Measurements from ENCODE around the gene ANO3. TPM values are rescaled to one million over a fixed set of nuclear protein-coding genes. Genes with fewer than 3 reads are reported as not detected.

ANO3 gene
- total RNA-seq, 2 experiments from 2014 or later: not detected

GRCh38 chr11:26473216-26474194, 141.6 kb downstream of the ANO3 start:
- Mint-ChIP-seq H3K36me3 (ENCODE audit: low read depth) (no peaks in the 10 kb centered on the region), H3K4me3 (no peak overlapping the region), H3K27me3 (ENCODE audit: low read depth) (no peaks in the 10 kb centered on the region), H3K4me1 (ENCODE audit: low read depth) (no peaks in the 10 kb centered on the region), H3K27ac (no peak overlapping the region), H3K9me3 (peaks cover 1% of the 10 kb centered on the region)
- no peak for DNase-seq
- CTCF ChIA-PET: no interaction called here
- intact Hi-C loops (cut with micrococcal nuclease): no loop called here

GRCh38 chr11:26474401-26474800, 142.5 kb downstream of the ANO3 start:
- intact Hi-C loops (cut with micrococcal nuclease): no loop called here
- H3K27me3 Mint-ChIP-seq (ENCODE audit: low read depth): no peaks in the 10 kb centered on the region
- H3K4me3 Mint-ChIP-seq: no peak overlapping the region
- CTCF ChIA-PET: no interaction called here
- H3K4me1 Mint-ChIP-seq (ENCODE audit: low read depth): no peaks in the 10 kb centered on the region
- no peak for DNase-seq
- H3K9me3 Mint-ChIP-seq: peaks cover 1% of the 10 kb centered on the region
- no peaks in the 10 kb centered on the region for H3K36me3 Mint-ChIP-seq (ENCODE audit: low read depth)
- no peak overlapping the region for H3K27ac Mint-ChIP-seq

DNA sequence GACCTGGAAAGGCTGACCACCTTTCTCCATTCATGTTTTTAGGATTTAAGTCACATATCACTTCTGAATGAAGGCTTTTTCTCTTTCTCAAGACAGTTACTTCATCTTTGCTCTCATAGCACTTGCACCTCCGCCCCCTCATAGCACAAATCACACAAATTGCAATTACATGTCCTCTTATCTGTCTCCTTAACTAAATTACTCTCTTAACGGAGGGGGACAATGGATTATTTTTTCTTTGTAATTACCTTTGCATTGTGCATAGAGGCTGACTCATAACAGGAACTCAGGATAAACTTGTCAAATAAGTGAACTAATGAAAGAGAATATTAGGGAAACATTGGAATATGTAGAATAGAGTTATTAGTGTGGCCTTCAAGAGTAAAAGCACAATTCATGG, 145.5 kb downstream of the ANO3 start:
- intact Hi-C loops (cut with micrococcal nuclease): no loop called here
- H3K36me3 Mint-ChIP-seq (ENCODE audit: low read depth): no peaks in the 10 kb centered on the region
- no peak for DNase-seq
- no peaks in the 10 kb centered on the region for H3K27me3 Mint-ChIP-seq (ENCODE audit: low read depth)
- no peak overlapping the region for H3K4me3 Mint-ChIP-seq
- H3K4me1 Mint-ChIP-seq (ENCODE audit: low read depth): no peaks in the 10 kb centered on the region
- CTCF ChIA-PET: no interaction called here
- H3K27ac Mint-ChIP-seq: no peak overlapping the region
- H3K9me3 Mint-ChIP-seq: peaks cover 2% of the 10 kb centered on the region

- H3K36me3 Mint-ChIP-seq (ENCODE audit: low read depth): no peaks in the 10 kb centered on the region
- DNase-seq: no peak
- H3K4me1 Mint-ChIP-seq (ENCODE audit: low read depth): no peaks in the 10 kb centered on the region
- H3K27me3 Mint-ChIP-seq (ENCODE audit: low read depth): no peaks in the 10 kb centered on the region
- CTCF ChIA-PET: no interaction called here
- intact Hi-C loops (cut with micrococcal nuclease): no loop called here
- peaks cover 6% of the 10 kb centered on the region for H3K9me3 Mint-ChIP-seq
- H3K4me3 Mint-ChIP-seq: no peak overlapping the region
- H3K27ac Mint-ChIP-seq: no peak overlapping the region
Observed at GRCh38 chr11:26478710-26479109, 146.8 kb downstream of the ANO3 start.

DNA sequence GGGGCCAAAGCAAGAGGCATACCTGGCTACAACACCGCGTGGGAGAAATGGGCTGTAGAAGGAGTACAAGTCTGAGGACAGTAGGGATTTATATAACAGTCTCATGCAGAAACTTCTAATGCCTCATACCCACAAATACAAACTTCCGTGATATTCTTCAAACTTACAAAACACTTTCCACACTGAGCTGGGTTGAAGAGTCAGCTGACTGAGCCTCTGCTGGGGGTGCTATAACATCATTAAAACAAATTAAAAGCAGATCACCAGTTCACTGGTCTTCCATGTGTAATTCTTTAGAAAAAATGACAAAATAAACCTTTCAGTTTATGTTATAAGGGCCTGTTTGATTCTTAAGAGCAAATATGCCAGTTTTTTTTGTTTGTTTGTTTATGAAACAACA, 148.1 kb downstream of the ANO3 start:
- H3K27ac Mint-ChIP-seq: no peak overlapping the region
- no peak overlapping the region for H3K4me3 Mint-ChIP-seq
- H3K27me3 Mint-ChIP-seq (ENCODE audit: low read depth): no peaks in the 10 kb centered on the region
- H3K9me3 Mint-ChIP-seq: peaks cover 6% of the 10 kb centered on the region
- CTCF ChIA-PET: no interaction called here
- intact Hi-C loops (cut with micrococcal nuclease): no loop called here
- H3K36me3 Mint-ChIP-seq (ENCODE audit: low read depth): no peaks in the 10 kb centered on the region
- no peaks in the 10 kb centered on the region for H3K4me1 Mint-ChIP-seq (ENCODE audit: low read depth)
- no peak for DNase-seq

DNA sequence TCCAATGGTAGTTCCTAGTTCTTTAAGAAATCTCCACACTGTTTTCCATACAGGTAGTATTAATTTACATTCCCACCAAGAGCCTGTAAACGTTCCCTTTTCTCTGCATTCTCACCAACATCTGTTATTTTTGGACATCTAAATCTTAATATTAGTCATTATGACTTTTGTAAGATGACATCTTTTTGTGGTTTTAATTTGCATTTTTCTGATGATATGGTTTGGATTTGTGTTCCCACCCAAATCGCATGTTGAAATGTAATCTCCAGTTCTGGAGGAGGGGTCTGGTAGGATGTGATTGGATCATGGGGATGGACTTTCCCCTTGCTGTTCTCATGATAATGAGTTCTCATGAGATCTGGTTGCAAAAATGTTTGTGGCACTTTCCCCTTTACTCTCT, 151.2 kb downstream of the ANO3 start:
- DNase-seq: no peak
- Mint-ChIP-seq H3K27me3 (ENCODE audit: low read depth) (no peaks in the 10 kb centered on the region), H3K4me3 (no peak overlapping the region), H3K27ac (no peak overlapping the region), H3K4me1 (ENCODE audit: low read depth) (no peaks in the 10 kb centered on the region), H3K36me3 (ENCODE audit: low read depth) (no peaks in the 10 kb centered on the region), H3K9me3 (peaks cover 8% of the 10 kb centered on the region)
- CTCF ChIA-PET: no interaction called here
- intact Hi-C loops (cut with micrococcal nuclease): no loop called here

DNA sequence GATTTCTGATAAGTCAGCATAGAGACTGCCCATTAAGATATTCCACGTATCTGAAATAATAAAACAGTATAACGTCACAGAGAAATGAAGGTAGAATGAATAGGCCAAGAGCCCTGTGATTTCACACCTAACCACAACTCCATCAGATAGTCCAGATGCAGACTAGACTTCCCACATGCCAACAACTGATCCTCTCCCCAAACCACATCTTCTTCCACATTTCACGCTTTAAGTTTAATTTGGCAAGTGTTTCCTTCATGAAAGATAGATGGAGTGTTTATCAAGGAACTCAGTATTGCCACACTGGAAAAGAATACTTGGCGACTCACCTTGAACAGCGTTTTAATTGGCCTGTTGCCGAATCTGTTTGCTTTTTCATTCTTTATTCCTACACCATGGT, 158.6 kb downstream of the ANO3 start:
- no peak overlapping the region for H3K4me3 Mint-ChIP-seq
- H3K36me3 Mint-ChIP-seq (ENCODE audit: low read depth): no peaks in the 10 kb centered on the region
- no peaks in the 10 kb centered on the region for H3K27me3 Mint-ChIP-seq (ENCODE audit: low read depth)
- H3K27ac Mint-ChIP-seq: no peak overlapping the region
- intact Hi-C loops (cut with micrococcal nuclease): no loop called here
- no peak for DNase-seq
- H3K4me1 Mint-ChIP-seq (ENCODE audit: low read depth): no peaks in the 10 kb centered on the region
- H3K9me3 Mint-ChIP-seq: peaks cover 14% of the 10 kb centered on the region
- CTCF ChIA-PET: no interaction called here

DNA sequence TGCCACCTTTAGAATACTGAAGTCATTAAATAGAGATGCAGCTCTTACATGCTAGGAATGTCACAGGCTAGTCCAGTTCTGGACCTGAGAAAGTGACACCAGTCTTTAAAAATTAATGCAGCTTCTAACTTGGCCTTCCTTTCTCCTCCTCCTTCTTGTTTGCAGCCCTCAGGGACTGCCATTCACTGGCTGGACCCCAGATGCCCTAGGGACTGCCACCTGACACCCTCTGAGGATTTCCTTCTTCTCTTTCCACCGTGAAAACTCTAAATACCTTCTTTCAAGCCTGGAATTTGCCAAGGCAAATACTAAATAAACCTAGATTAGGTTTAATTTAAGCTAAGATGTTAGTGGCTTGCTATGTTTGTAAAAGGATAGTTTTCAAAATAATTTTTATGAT, 161.7 kb downstream of the ANO3 start:
- DNase-seq: no peak
- no peak overlapping the region for H3K4me3 Mint-ChIP-seq
- CTCF ChIA-PET: no interaction called here
- peaks cover 10% of the 10 kb centered on the region for H3K9me3 Mint-ChIP-seq
- H3K27ac Mint-ChIP-seq: no peak overlapping the region
- no peaks in the 10 kb centered on the region for H3K36me3 Mint-ChIP-seq (ENCODE audit: low read depth)
- H3K27me3 Mint-ChIP-seq (ENCODE audit: low read depth): no peaks in the 10 kb centered on the region
- intact Hi-C loops (cut with micrococcal nuclease): no loop called here
- H3K4me1 Mint-ChIP-seq (ENCODE audit: low read depth): no peaks in the 10 kb centered on the region

GRCh38 chr11:26507229-26507628, 175.3 kb downstream of the ANO3 start:
- Mint-ChIP-seq H3K4me3 (no peak overlapping the region), H3K27ac (no peak overlapping the region), H3K36me3 (ENCODE audit: low read depth) (no peaks in the 10 kb centered on the region), H3K27me3 (ENCODE audit: low read depth) (no peaks in the 10 kb centered on the region), H3K9me3 (peaks cover 2% of the 10 kb centered on the region), H3K4me1 (ENCODE audit: low read depth) (no peaks in the 10 kb centered on the region)
- intact Hi-C loops (cut with micrococcal nuclease): no loop called here
- no peak for DNase-seq
- CTCF ChIA-PET: no interaction called here

DNA sequence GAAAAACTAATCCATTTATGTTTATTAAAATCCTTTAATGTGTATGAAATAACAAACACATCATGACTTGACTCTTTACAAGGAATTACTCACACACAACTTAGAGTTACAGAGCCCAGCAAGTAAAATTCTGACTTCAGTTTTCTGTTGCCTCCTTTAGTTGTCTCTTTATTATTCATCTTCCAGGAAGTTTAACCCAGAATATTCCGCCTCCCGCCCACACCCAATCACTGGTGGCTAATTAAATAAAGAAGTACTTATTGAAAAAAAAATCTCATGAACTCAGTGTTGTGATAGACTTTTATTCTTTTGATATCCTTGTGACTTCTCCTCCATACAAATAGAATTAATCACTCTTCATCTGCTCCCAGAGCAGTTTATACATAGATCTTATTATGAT, 178.2 kb downstream of the ANO3 start:
- H3K27ac Mint-ChIP-seq: no peak overlapping the region
- H3K9me3 Mint-ChIP-seq: peaks cover 5% of the 10 kb centered on the region
- no peaks in the 10 kb centered on the region for H3K27me3 Mint-ChIP-seq (ENCODE audit: low read depth)
- no peaks in the 10 kb centered on the region for H3K36me3 Mint-ChIP-seq (ENCODE audit: low read depth)
- no peak for DNase-seq
- H3K4me1 Mint-ChIP-seq (ENCODE audit: low read depth): no peaks in the 10 kb centered on the region
- CTCF ChIA-PET: no interaction called here
- intact Hi-C loops (cut with micrococcal nuclease): no loop called here
- no peak overlapping the region for H3K4me3 Mint-ChIP-seq

GRCh38 chr11:26510756-26511155, 178.8 kb downstream of the ANO3 start:
- intact Hi-C loops (cut with micrococcal nuclease): no loop called here
- peaks cover 2% of the 10 kb centered on the region for H3K9me3 Mint-ChIP-seq
- CTCF ChIA-PET: no interaction called here
- H3K27ac Mint-ChIP-seq: no peak overlapping the region
- H3K27me3 Mint-ChIP-seq (ENCODE audit: low read depth): no peaks in the 10 kb centered on the region
- no peaks in the 10 kb centered on the region for H3K36me3 Mint-ChIP-seq (ENCODE audit: low read depth)
- H3K4me3 Mint-ChIP-seq: no peak overlapping the region
- H3K4me1 Mint-ChIP-seq (ENCODE audit: low read depth): no peaks in the 10 kb centered on the region
- DNase-seq: no peak

DNA sequence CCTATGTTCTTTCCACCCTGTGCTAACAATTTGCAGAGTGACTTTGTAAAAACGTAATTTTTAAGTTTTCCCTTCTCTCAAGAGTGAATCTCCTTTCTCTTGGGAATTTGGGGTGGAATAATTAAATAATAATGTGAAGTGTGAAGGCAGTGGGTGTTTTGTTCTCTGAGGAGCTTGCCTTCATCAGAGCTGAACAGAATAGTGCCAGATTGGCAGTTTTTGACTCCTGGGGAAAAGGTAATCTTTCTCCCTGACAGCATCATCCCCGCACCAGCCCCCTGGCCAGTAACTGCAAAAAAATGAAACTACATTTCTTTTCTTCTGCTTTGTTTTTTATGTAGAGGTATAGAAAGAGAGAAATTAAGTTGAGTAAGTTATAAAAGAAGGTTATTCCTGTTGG, 180.3 kb downstream of the ANO3 start:
- Mint-ChIP-seq H3K9me3 (peaks cover 2% of the 10 kb centered on the region), H3K27ac (no peak overlapping the region), H3K4me3 (no peak overlapping the region), H3K27me3 (ENCODE audit: low read depth) (no peaks in the 10 kb centered on the region), H3K36me3 (ENCODE audit: low read depth) (no peaks in the 10 kb centered on the region), H3K4me1 (ENCODE audit: low read depth) (no peaks in the 10 kb centered on the region)
- no peak for DNase-seq
- intact Hi-C loops (cut with micrococcal nuclease): no loop called here
- CTCF ChIA-PET: no interaction called here

GRCh38 chr11:26519469-26519868, 187.5 kb downstream of the ANO3 start:
- Mint-ChIP-seq H3K36me3 (ENCODE audit: low read depth) (no peaks in the 10 kb centered on the region), H3K27ac (no peak overlapping the region), H3K4me1 (ENCODE audit: low read depth) (no peaks in the 10 kb centered on the region), H3K4me3 (no peak overlapping the region), H3K27me3 (ENCODE audit: low read depth) (no peaks in the 10 kb centered on the region), H3K9me3 (peaks cover 2% of the 10 kb centered on the region)
- CTCF ChIA-PET: no interaction called here
- DNase-seq: no peak
- intact Hi-C loops (cut with micrococcal nuclease): no loop called here

Data from activated naive CD4-positive, alpha-beta T cell treated with anti-CD3 and anti-CD28 coated beads for 36 hours (primary cell).